ENCODE measurements around the gene STOX2. TPM values are rescaled to one million over a fixed set of nuclear protein-coding genes. Genes with fewer than 3 reads are reported as not detected.

Gene STOX2
- total and polyA plus RNA-seq, 12 donors, result 2.2 to 25.5 (median 13.7) TPM

GRCh38 chr4:184066584-184067300, 161.6 kb downstream of the STOX2 start:
- no peaks in the 10 kb centered on the region for H3K36me3 ChIP-seq
- H3K27me3 ChIP-seq, result no peaks in the 10 kb centered on the region
- intact Hi-C loops (cut with DNase I), result no loop called here
- H3K4me1 ChIP-seq, result no peaks in the 10 kb centered on the region
- no peak for TF ChIP-seq CTCF (IDR thresholded peaks at IDR 0.05)
- H3K4me3 ChIP-seq, result no peak overlapping the region
- H3K27ac ChIP-seq, result no peak overlapping the region
- WGBS, 2 donors, result 61 to 66% methylated on average over 9 of the region's 9 CpGs
- H3K9me3 ChIP-seq, result peaks cover 0 to 14% (median 4%) of the 10 kb centered on the region in 11 donors
- ATAC-seq (no peak), DNase-seq (no peak)

DNA sequence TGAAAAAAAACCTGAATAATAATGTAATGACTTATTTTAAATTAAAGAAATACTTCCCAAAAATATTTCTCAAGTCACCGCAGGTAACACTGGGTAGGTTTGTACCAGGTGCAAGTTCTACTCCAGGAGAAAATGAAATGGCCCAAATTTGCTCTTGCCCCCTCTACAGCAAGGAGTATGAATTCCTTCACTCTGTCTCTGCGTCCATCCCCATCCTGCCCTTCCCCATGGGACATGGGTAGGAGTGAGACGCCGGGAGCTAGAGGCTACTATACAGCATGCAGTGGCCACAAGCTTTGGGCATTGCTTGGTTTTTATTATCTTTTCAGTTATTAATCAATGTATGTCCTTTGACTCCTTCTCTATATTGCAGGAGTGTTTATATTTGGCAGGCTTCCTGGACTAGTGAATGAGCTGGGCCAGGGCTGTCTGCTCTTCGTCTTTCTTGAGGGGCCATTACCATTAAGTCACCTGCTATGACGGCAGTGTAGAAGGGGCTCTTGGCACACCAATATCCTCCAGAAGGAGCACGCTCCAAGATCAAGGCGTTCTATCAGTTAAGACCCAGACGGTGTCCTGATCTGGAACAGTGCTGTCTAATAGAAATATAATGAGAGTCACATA, 162.9 kb downstream of the STOX2 start:
- Histone ChIP-seq H3K9me3 (peaks cover 0 to 27% (median 17%) of the 10 kb centered on the region in 11 donors), H3K4me1 (no peaks in the 10 kb centered on the region), H3K27me3 (no peaks in the 10 kb centered on the region), H3K27ac (no peak overlapping the region), H3K4me3 (no peak overlapping the region), H3K36me3 (no peaks in the 10 kb centered on the region)
- WGBS, 2 donors, result 66 to 67% methylated on average over 9 of the region's 9 CpGs
- DNase-seq (no peak), ATAC-seq (no peak)
- TF ChIP-seq CTCF (IDR thresholded peaks at IDR 0.05), result no peak
- intact Hi-C loops (cut with DNase I), result no loop called here

Other genes with a start within 250 kb of the STOX2 start
- gene RWDD4, start 246.1 kb upstream of the STOX2 start, total RNA-seq, result 10 to 100 TPM; 13.7 to 17.8 (median 15.2) TPM
- 10 to 100 TPM in 1 of 2 donors, 1 to 10 TPM in 1; 6.9 to 12.9 TPM for gene RWDD4, start 246.1 kb upstream of the STOX2 start, polyA plus RNA-seq
- 10 to 100 TPM; 15.3 to 24.1 (median 19.6) TPM for gene TRAPPC11, start 246.0 kb upstream of the STOX2 start, total RNA-seq
- 10 to 100 TPM in 1 of 2 donors, 1 to 10 TPM in 1; 8.0 to 17.3 TPM for gene TRAPPC11, start 246.0 kb upstream of the STOX2 start, polyA plus RNA-seq